GM18517 (cell line): ENCODE measurements around the gene TRAPPC3L.

ENCODE experiments used
- ATAC-seq: cut with Tn5 transposase; IDR thresholded peaks from one replicate; pipeline ENCODE4 v1.9.1; 2021; ENCODE audit warnings: mild to moderate bottlenecking, moderate library complexity; ENCODE audit not compliant: unreplicated experiment

The TRAPPC3L gene

DNA sequence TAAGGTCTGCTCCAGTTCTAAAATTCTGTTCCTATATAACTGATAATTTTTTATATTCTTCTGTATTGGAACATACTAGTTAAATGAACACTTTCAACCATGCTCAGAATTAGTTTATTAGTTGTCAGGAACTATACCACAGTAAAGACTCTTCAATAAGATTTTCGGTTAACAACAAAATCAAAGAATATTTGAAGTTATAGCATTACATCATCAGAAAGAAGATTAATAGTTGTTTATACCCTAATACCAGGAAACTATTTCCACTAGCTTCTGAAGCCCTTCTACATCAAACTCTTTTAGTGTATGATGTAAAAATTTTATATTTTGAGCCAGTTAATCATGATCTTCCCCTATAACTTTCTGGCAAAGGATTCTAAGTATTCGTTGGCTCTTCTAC, 14.6 kb upstream of the TRAPPC3L start:
- no peak for ATAC-seq

GRCh38 chr6:116557893-116558292, 12.4 kb upstream of the TRAPPC3L start:
- ATAC-seq = no peak

DNA sequence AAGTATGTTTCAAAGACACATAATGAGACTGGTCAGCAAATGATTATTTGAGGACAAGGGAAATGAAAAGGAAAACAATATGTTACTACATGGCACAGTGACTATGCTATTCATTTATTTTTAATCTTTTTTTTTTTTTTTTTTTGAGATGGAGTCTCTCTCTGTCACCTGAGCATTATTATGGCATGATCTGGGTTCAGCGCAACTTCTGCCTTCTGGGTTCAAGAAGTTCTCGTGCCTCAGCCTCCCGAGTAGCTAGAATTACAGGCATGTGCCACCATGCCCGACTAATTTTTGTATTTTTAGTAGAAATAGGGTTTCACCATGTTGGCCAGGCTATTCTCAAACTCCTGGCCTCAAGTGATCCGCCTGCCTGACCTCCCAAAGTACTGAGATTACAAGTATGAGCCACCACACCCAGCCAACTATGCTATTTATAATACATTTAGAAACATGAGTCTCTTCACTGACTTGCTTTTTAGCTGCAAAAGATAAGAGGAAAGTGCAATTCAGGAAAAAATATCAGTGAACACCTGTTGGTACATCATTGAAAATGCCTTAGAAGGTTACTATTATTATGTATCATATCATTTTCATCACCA, 11.4 kb upstream of the TRAPPC3L start:
- ATAC-seq = no peak

DNA sequence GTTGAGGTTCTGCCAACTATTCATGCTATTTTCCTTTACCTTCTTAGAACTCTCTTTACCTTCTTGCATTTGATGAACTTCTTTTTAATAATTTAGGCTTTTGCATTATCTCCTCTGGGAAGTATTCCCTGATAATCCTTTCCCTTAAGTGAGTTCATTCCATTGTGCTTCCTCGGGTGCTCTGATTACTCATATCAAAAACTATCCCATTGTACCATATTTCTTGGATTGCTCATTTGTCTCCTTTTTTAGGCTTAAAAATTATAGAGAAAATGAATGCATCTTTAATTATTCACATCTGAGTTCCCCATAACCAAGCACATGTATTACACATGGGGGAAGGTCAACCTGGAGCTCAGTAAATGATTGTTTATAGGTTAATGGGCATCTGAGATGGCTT, 10.6 kb upstream of the TRAPPC3L start:
- ATAC-seq = no peak

DNA sequence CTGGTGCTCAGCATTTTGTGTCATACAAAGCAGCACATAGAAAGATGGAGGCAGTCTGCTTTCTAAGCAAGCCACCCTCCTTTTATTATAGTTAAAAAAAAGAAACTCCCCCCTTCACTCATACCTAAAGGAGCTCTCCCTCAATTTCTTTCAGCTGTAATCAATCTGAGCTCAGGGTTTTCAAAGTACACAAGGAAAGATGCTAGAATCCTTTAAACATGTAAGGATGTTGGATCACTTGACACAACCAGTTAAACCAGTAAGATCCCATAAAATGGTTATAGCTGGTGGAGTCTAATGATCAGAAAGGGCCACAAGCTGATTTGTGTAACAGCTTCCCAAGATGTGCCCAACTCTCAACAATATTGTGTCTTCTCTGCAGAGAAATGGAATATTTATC, 8.0 kb upstream of the TRAPPC3L start, which contains the start of gene CALHM4:
Gene CALHM4 (plus strand): TSS at position 301 of the 400 bp plus-strand sequence. CDS start 43 bp downstream, at position 344.
- no peak for ATAC-seq

GRCh38 chr6:116550796-116551195, 5.3 kb upstream of the TRAPPC3L start:
- no peak for ATAC-seq

- no peak for ATAC-seq
Measured at GRCh38 chr6:116547358-116547757, 1.9 kb upstream of the TRAPPC3L start.

GRCh38 chr6:116543149-116543548, 2.3 kb downstream of the TRAPPC3L start:
- no peak for ATAC-seq

GRCh38 chr6:116542426-116542825, 3.1 kb downstream of the TRAPPC3L start:
- no peak for ATAC-seq

DNA sequence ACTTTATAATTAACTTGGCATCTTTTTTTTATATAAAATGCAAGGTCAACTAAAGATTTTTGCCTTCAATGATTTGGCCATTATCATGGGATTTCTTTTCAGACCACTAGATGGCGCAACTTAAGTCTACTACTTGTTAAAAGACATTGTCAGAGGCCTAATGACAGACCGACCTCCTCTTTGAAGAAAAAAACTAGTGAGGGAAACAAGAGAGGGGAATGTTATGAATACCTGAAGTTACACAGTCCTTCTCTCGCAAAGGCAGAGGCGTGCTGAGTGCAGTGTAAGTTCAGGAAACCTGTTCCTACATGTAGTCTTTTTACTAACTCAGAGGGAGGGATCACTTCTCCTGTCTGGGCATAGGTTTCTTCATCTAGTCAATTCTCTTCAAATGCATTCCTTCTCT, 9.3 kb downstream of the TRAPPC3L start:
- no peak for ATAC-seq

DNA sequence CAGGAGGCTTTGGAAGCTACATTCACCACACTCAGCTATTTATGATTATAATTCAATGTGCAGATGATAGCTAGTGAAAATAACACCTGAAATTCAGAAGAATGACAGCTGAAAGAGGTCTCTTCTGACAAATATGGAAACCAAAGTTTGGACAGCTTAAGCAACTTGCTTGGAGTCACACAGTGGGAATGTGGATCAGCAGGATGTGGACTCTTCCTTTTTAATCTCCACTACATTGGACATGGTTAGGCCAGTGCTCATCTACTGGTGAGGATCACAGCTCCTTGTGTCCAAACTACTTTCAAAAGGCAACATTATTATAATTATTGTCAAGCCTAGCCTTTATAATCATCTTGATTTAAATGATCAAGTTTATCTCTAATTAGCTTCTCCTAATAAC, 10.4 kb downstream of the TRAPPC3L start:
- no peak for ATAC-seq

DNA sequence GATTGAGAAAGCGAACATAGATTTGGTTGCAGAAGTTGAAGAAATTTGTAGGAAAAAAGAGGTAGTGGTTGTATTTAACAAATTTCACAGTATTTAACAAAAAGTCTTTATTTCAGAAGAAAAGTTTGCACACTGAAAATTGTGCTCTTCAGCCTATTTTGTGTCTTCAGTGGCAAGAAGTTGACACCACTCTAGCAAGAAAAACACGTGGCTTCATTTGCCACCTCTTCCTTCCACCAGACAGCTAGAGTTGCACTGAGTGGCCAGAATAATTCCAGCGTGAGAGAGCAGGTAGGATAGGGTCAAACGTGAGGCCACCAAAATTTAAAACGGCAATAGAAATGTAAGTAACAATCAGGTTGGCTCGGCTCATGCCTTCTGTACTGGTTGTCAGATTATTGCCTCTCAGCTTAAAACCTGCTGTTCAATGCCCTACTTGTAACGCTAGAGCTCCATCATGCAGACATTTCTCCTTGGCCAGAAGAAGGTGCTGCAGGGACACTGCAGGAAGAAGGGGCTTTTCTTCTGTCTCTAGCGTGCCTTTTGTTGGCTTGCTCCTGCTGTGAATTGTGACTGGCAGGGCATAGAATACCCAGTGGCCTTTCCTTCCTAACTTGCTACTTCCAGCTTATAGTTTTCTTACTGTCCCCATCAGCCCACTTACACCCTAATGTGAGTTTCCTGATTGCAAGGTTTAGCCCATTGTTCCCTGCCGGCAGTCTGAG, 12.1 kb downstream of the TRAPPC3L start:
- ATAC-seq = no peak

DNA sequence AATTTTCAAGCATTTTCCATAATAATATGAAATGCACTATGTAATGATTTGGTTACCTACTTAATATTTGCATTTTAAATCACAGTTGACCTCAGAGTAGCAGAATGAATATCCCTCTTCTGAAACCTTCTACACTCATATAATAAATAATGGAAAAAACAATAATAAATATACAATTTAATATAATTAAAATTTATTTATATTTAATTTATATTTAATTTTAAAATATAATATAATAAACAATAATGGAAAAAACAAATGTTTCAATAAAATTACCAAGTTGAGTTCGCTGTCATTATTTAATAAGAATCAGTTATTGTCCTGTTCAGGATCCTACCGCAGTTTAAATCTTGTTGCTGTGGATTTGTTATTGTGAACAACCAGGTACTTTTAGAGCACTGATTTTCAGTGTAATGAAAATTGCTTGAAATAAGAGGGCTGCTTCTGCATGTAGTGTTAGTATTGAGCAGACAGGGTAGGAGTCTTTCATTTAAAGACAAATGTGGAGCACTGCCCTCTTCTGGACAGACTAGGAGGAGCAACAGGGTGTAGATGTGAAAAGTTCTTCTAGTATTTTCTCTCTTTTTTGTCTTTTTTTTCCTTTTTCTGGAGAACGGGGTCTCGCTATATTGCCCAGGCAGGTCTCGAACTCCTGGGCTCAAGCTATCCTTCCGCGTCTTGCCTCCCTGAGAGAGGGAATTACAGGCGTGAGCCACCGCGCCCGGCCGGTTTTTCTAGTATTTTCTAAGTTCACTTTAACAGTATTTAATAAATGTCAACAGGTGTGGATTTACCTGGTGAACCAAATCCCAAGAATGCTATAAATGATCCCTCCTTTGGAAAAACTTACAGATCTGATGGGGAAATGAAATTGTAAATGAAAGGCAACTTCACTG, 13.6 kb downstream of the TRAPPC3L start:
- ATAC-seq = peak; percentile 79

DNA sequence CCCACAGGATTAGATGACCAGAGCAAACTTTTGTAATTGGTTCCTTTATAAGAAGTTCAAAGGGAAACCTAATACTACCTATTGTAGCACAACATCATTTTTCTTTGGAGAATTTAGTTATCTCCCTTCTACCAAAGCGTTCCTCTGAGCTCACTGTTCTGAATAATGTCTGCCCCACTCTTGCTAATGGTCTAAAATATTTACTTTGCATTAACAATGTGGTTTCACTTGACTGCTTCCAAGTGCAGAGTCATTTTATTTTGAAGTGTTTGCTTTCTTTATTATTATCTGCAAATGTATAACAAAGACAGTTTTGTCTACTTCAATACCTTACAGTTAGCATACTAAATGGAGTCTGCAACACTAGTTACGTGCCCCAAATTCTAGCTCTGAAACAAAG, 15.0 kb downstream of the TRAPPC3L start:
- no peak for ATAC-seq

- ATAC-seq = no peak
Measured at GRCh38 chr6:116529466-116530290, 15.8 kb downstream of the TRAPPC3L start.

GRCh38 chr6:116528780-116529179, 16.7 kb downstream of the TRAPPC3L start:
- no peak for ATAC-seq

GRCh38 chr6:116528133-116528532, 17.4 kb downstream of the TRAPPC3L start:
- no peak for ATAC-seq

DNA sequence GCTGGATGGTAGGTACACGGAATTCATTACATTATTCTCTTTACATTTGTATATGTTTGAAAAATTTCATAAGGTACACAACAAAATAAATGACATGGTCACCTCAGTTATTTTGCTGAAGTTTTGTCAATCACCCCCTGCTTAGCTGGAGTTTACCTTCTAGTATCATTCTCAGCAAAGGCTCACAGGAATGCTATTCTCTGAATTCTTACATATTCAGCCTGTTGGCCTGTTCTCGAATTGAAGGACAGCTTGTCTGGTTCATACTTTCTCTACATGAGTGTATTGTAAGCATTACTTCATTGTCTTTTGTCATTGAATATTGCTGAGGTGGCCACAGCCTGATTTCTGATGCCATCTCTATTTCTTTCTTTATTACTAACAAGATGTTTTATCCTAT, 21.2 kb downstream of the TRAPPC3L start:
- no peak for ATAC-seq

DNA sequence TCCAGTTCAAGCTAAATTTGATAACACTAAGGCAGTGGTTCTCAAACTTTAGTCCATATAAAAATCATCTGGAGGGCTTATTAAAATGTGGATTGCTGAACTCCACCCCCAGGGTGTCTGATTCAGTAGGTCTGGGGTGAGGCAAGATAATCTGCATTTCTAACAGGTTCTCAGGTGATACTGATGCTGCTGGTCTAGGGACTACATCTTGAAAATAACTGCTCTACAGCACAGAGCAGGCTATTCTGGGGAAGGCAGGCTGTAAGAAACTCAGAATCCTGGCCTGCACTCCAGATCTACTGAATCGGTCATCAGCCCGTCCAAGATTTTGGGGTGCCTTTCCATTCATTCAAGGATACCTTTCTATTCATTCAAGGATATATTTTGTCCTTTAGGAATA, 22.6 kb downstream of the TRAPPC3L start:
- no peak for ATAC-seq

- no peak for ATAC-seq
Measured at GRCh38 chr6:116518621-116519368, 26.7 kb downstream of the TRAPPC3L start.
